ENCODE measurements around the gene KCTD20.
"Not testable (repeated sequence)": the region's sequence is repeated elsewhere in the genome, so short reads cannot be mapped to it uniquely, and the experiment has no call there.

KCTD20 gene

GRCh38 chr6:36469946-36470345 is 27.1 kb downstream of the KCTD20 start:
- H3K4me1 ChIP-seq (ENCODE audit: control insufficient read depth in 1 of 2, insufficient read depth in 2 of 2, low read length in 2 of 2), result no peaks in the 10 kb centered on the region
- no peak overlapping the region for H3K4me3 ChIP-seq (ENCODE audit: low read depth, low read length)
- no peak overlapping the region for H3K9ac ChIP-seq (ENCODE audit: low read length)
- no peak overlapping the region for H2AK5ac ChIP-seq (ENCODE audit: low read length)
- WGBS (ENCODE audit: extremely low coverage, insufficient coverage, insufficient read length), result no CpG with 5 or more reads among the region's 3 CpGs
- no peak overlapping the region for H2BK120ac ChIP-seq (ENCODE audit: insufficient read depth, low read length, poor library complexity)
- no peaks in the 10 kb centered on the region for H3K9me3 ChIP-seq (ENCODE audit: insufficient read depth, low read depth, low read length)
- DNase-seq, result no peak
- no peak overlapping the region for H3K23ac ChIP-seq (ENCODE audit: low read length)
- no peak overlapping the region for H3K14ac ChIP-seq (ENCODE audit: low read length)
- H3K27me3 ChIP-seq (ENCODE audit: insufficient read depth, low read length), result no peaks in the 10 kb centered on the region
- H4K12ac ChIP-seq (ENCODE audit: low read depth, low read length), result no peak overlapping the region
- no peak overlapping the region for H3K4me2 ChIP-seq (ENCODE audit: low read length)
- no peaks in the 10 kb centered on the region for H3K79me2 ChIP-seq (ENCODE audit: control insufficient read depth, insufficient read depth, low read length, poor library complexity)
- no peak overlapping the region for H3K4ac ChIP-seq (ENCODE audit: low read depth, low read length)
- H2AFZ ChIP-seq (ENCODE audit: insufficient read depth, low read length, poor library complexity), result no peak overlapping the region
- H2BK5ac ChIP-seq (ENCODE audit: low read depth, low read length, poor library complexity), result no peak overlapping the region
- H4K91ac ChIP-seq (ENCODE audit: low read depth, low read length), result no peak overlapping the region
- H4K8ac ChIP-seq (ENCODE audit: low read depth, low read length), result no peak overlapping the region
- H3K18ac ChIP-seq (ENCODE audit: low read length), result no peak overlapping the region
- H3K36me3 ChIP-seq (ENCODE audit: control insufficient read depth in 1 of 2, insufficient read depth in 2 of 2, low read length in 2 of 2), result peaks cover 10 to 15% of the 10 kb centered on the region in 2 experiments
- no peak overlapping the region for H3K27ac ChIP-seq (ENCODE audit: low read depth, low read length)
- H2BK12ac ChIP-seq (ENCODE audit: low read length), result no peak overlapping the region
- H3K79me1 ChIP-seq (ENCODE audit: low read length), result no peaks in the 10 kb centered on the region

GRCh38 chr6:36478051-36478526 is 35.3 kb downstream of the KCTD20 start:
- H2AFZ ChIP-seq (ENCODE audit: insufficient read depth, low read length, poor library complexity), result no peak overlapping the region
- peaks cover 15 to 24% of the 10 kb centered on the region in 2 experiments for H3K36me3 ChIP-seq (ENCODE audit: control insufficient read depth in 1 of 2, insufficient read depth in 2 of 2, low read length in 2 of 2)
- no peak overlapping the region for H2BK120ac ChIP-seq (ENCODE audit: insufficient read depth, low read length, poor library complexity)
- no peaks in the 10 kb centered on the region for H3K79me1 ChIP-seq (ENCODE audit: low read length)
- H3K4ac ChIP-seq (ENCODE audit: low read depth, low read length), result no peak overlapping the region
- no peaks in the 10 kb centered on the region for H3K4me1 ChIP-seq (ENCODE audit: control insufficient read depth in 1 of 2, insufficient read depth in 2 of 2, low read length in 2 of 2)
- no peak overlapping the region for H4K8ac ChIP-seq (ENCODE audit: low read depth, low read length)
- H3K4me2 ChIP-seq (ENCODE audit: low read length), result no peak overlapping the region
- H3K18ac ChIP-seq (ENCODE audit: low read length), result no peak overlapping the region
- no peak overlapping the region for H2BK5ac ChIP-seq (ENCODE audit: low read depth, low read length, poor library complexity)
- H2BK12ac ChIP-seq (ENCODE audit: low read length), result no peak overlapping the region
- no peak overlapping the region for H4K12ac ChIP-seq (ENCODE audit: low read depth, low read length)
- H3K9ac ChIP-seq (ENCODE audit: low read length), result no peak overlapping the region
- no peak overlapping the region for H3K14ac ChIP-seq (ENCODE audit: low read length)
- no peak overlapping the region for H3K4me3 ChIP-seq (ENCODE audit: low read depth, low read length)
- no peaks in the 10 kb centered on the region for H3K79me2 ChIP-seq (ENCODE audit: control insufficient read depth, insufficient read depth, low read length, poor library complexity)
- H3K27ac ChIP-seq (ENCODE audit: low read depth, low read length), result no peak overlapping the region
- no peaks in the 10 kb centered on the region for H3K27me3 ChIP-seq (ENCODE audit: insufficient read depth, low read length)
- H3K9me3 ChIP-seq (ENCODE audit: insufficient read depth, low read depth, low read length), result no peaks in the 10 kb centered on the region
- no peak for DNase-seq
- no CpG with 5 or more reads among the region's 2 CpGs for WGBS (ENCODE audit: extremely low coverage, insufficient coverage, insufficient read length)
- H3K23ac ChIP-seq (ENCODE audit: low read length), result no peak overlapping the region
- H2AK5ac ChIP-seq (ENCODE audit: low read length), result no peak overlapping the region
- H4K91ac ChIP-seq (ENCODE audit: low read depth, low read length), result no peak overlapping the region

GRCh38 chr6:36479256-36479655 is 36.5 kb downstream of the KCTD20 start:
- Histone ChIP-seq H2BK12ac (ENCODE audit: low read length) (no peak overlapping the region), H3K36me3 (ENCODE audit: control insufficient read depth in 1 of 2, insufficient read depth in 2 of 2, low read length in 2 of 2) (peaks cover 17 to 24% of the 10 kb centered on the region in 2 experiments), H3K79me2 (ENCODE audit: control insufficient read depth, insufficient read depth, low read length, poor library complexity) (no peaks in the 10 kb centered on the region), H3K18ac (ENCODE audit: low read length) (no peak overlapping the region), H3K4me3 (ENCODE audit: low read depth, low read length) (no peak overlapping the region), H3K79me1 (ENCODE audit: low read length) (no peaks in the 10 kb centered on the region), H2AK5ac (ENCODE audit: low read length) (no peak overlapping the region), H3K14ac (ENCODE audit: low read length) (no peak overlapping the region), H2BK120ac (ENCODE audit: insufficient read depth, low read length, poor library complexity) (no peak overlapping the region), H3K27me3 (ENCODE audit: insufficient read depth, low read length) (no peaks in the 10 kb centered on the region), H3K9ac (ENCODE audit: low read length) (no peak overlapping the region), H3K4me2 (ENCODE audit: low read length) (no peak overlapping the region), H3K23ac (ENCODE audit: low read length) (no peak overlapping the region), H4K12ac (ENCODE audit: low read depth, low read length) (no peak overlapping the region), H2BK5ac (ENCODE audit: low read depth, low read length, poor library complexity) (no peak overlapping the region), H3K4ac (ENCODE audit: low read depth, low read length) (no peak overlapping the region), H3K27ac (ENCODE audit: low read depth, low read length) (no peak overlapping the region), H2AFZ (ENCODE audit: insufficient read depth, low read length, poor library complexity) (no peak overlapping the region), H4K8ac (ENCODE audit: low read depth, low read length) (no peak overlapping the region), H4K91ac (ENCODE audit: low read depth, low read length) (no peak overlapping the region), H3K4me1 (ENCODE audit: control insufficient read depth in 1 of 2, insufficient read depth in 2 of 2, low read length in 2 of 2) (no peaks in the 10 kb centered on the region), H3K9me3 (ENCODE audit: insufficient read depth, low read depth, low read length) (no peaks in the 10 kb centered on the region)
- no CpG with 5 or more reads among the region's 1 CpG for WGBS (ENCODE audit: extremely low coverage, insufficient coverage, insufficient read length)
- DNase-seq, result peak; percentile 43 to 78

- H4K8ac ChIP-seq (ENCODE audit: low read depth, low read length); H2BK120ac ChIP-seq (ENCODE audit: insufficient read depth, low read length, poor library complexity); H3K4ac ChIP-seq (ENCODE audit: low read depth, low read length); H3K9ac ChIP-seq (ENCODE audit: low read length); H3K23ac ChIP-seq (ENCODE audit: low read length); H3K79me1 ChIP-seq (ENCODE audit: low read length); H3K4me3 ChIP-seq (ENCODE audit: low read depth, low read length); H3K18ac ChIP-seq (ENCODE audit: low read length); H2AK5ac ChIP-seq (ENCODE audit: low read length); H4K12ac ChIP-seq (ENCODE audit: low read depth, low read length); H2AFZ ChIP-seq (ENCODE audit: insufficient read depth, low read length, poor library complexity); H3K27me3 ChIP-seq (ENCODE audit: insufficient read depth, low read length); H3K14ac ChIP-seq (ENCODE audit: low read length); H3K9me3 ChIP-seq (ENCODE audit: insufficient read depth, low read depth, low read length); H3K27ac ChIP-seq (ENCODE audit: low read depth, low read length); H2BK5ac ChIP-seq (ENCODE audit: low read depth, low read length, poor library complexity); H3K4me1 ChIP-seq (ENCODE audit: control insufficient read depth in 1 of 2, insufficient read depth in 2 of 2, low read length in 2 of 2); H4K91ac ChIP-seq (ENCODE audit: low read depth, low read length); H2BK12ac ChIP-seq (ENCODE audit: low read length); H3K79me2 ChIP-seq (ENCODE audit: control insufficient read depth, insufficient read depth, low read length, poor library complexity); H3K4me2 ChIP-seq (ENCODE audit: low read length): not testable (repeated sequence)
- DNase-seq, result peak; percentile 65 to 71
- peaks cover 26 to 38% of the 10 kb centered on the region in 2 experiments for H3K36me3 ChIP-seq (ENCODE audit: control insufficient read depth in 1 of 2, insufficient read depth in 2 of 2, low read length in 2 of 2)
- no CpG with 5 or more reads among the region's 5 CpGs for WGBS (ENCODE audit: extremely low coverage, insufficient coverage, insufficient read length)
These were observed 40.5 kb downstream of the KCTD20 start for GRCh38 chr6:36483326-36483725.

Measured in trophoblast cell (in vitro differentiated cells and primary cell).